WTC11 (cell line): ENCODE results near the gene EVL. TPM values are rescaled to one million over a fixed set of nuclear protein-coding genes. Genes with fewer than 3 reads are reported as not detected.

Experiments
- ATAC-seq: fragments of 200-7000 bp; cut with Tn5 transposase; 2 replicates; pipeline ENCODE4 v1.10.0; 2021; ENCODE audit warnings: mild to moderate bottlenecking, moderate library complexity
- CTCF ChIA-PET: fragments of 300-600 bp; sonication (Branson Sonifier 250); formaldehyde crosslinking; loops from one replicate; lab custom pipeline; 2021; ENCODE audit warnings: antibody characterized with exemption; lab: Charles Lee
- POLR2A ChIA-PET: fragments of 350-600 bp; sonication (Branson Sonifier 250); formaldehyde crosslinking; loops from one replicate; lab custom pipeline; 2021; ENCODE audit warnings: antibody characterized with exemption; lab: Charles Lee
- DNase-seq: peaks from one replicate; pipeline ENCODE4 v3.0.0; 2021; ENCODE audit warnings: low spot score
- H3K27ac Mint-ChIP-seq: 2 replicates; pipeline ENCODE4 v1.8.0; 2021; ENCODE audit warnings: mixed read lengths
- H3K27me3 Mint-ChIP-seq: 2 replicates; pipeline ENCODE4 v1.8.0; 2021; ENCODE audit warnings: low read depth, mild to moderate bottlenecking, moderate library complexity, mixed read lengths
- H3K36me3 Mint-ChIP-seq: 2 replicates; pipeline ENCODE4 v1.8.0; 2021; ENCODE audit warnings: mixed read lengths
- H3K4me1 Mint-ChIP-seq: 2 replicates; pipeline ENCODE4 v1.8.0; 2022; ENCODE audit warnings: mixed read lengths
- H3K4me3 Mint-ChIP-seq: 2 replicates; pipeline ENCODE4 v1.8.0; 2021; ENCODE audit warnings: mild to moderate bottlenecking, moderate library complexity, mixed read lengths
- H3K9me3 Mint-ChIP-seq: 2 replicates; pipeline ENCODE4 v1.8.0; 2021; ENCODE audit warnings: mixed read lengths
- FOXK1 ChIP-seq: sonication (generic); formaldehyde crosslinking; IDR thresholded peaks from 2 replicates; pipeline ENCODE4 v1.8.0; 2022; ENCODE audit warnings: mild to moderate bottlenecking, moderate library complexity, missing genetic modification reagents
- GABPB1 ChIP-seq: sonication (generic); formaldehyde crosslinking; IDR thresholded peaks from 2 replicates; pipeline ENCODE4 v1.8.1; 2023; ENCODE audit warnings: mild to moderate bottlenecking, missing genetic modification reagents
- JUN ChIP-seq: sonication (generic); formaldehyde crosslinking; IDR thresholded peaks from 2 replicates; pipeline ENCODE4 v1.8.0; 2023; ENCODE audit warnings: mild to moderate bottlenecking, missing genetic modification reagents
- KAT7 ChIP-seq: sonication (generic); formaldehyde crosslinking; IDR thresholded peaks from 2 replicates; pipeline ENCODE4 v1.8.1; 2023; ENCODE audit warnings: missing genetic modification reagents, mild to moderate bottlenecking, borderline replicate concordance
- MYBL2 ChIP-seq: sonication (generic); formaldehyde crosslinking; IDR thresholded peaks from 2 replicates; pipeline ENCODE4 v1.8.1; 2023; ENCODE audit warnings: mild to moderate bottlenecking, moderate library complexity, missing genetic modification reagents
- NR2C2 ChIP-seq: sonication (generic); formaldehyde crosslinking; IDR thresholded peaks from 2 replicates; pipeline ENCODE4 v1.8.0; 2022; ENCODE audit warnings: mild to moderate bottlenecking, missing genetic modification reagents
- SP1 ChIP-seq: sonication (generic); formaldehyde crosslinking; conservative IDR thresholded peaks from 2 replicates; pipeline ENCODE4 v1.8.1; 2022; ENCODE audit warnings: missing genetic modification reagents
- ZNF396 ChIP-seq: fragments of 250-450 bp; sonication (Bioruptor Pico); IDR thresholded peaks from 2 replicates; pipeline ENCODE4 v1.8.0; 2021; ENCODE audit warnings: mild to moderate bottlenecking, moderate library complexity, borderline replicate concordance
- ZNF671 ChIP-seq: fragments of 250-450 bp; sonication (Bioruptor Pico); IDR thresholded peaks from 2 replicates; pipeline ENCODE4 v1.8.0; 2021; ENCODE audit warnings: mild to moderate bottlenecking
- total RNA-seq: library from RNA; stranded (reverse); gene quantifications from 3 replicates; pipeline ENCODE4 v1.2.3, GENCODE V29; 2021
- TF ChIP-seq, protein P1 (sequence below): sonication (generic); formaldehyde crosslinking; IDR thresholded peaks from 2 replicates; pipeline ENCODE4 v1.8.0; 2022; ENCODE audit warnings: mild to moderate bottlenecking, missing genetic modification reagents
- TF ChIP-seq, protein P2 (sequence below): sonication (generic); formaldehyde crosslinking; IDR thresholded peaks from 2 replicates; pipeline ENCODE4 v1.8.1; 2023; ENCODE audit warnings: mild to moderate bottlenecking, missing genetic modification reagents, moderate library complexity
- TF ChIP-seq, protein P3 (sequence below): fragments of 250-450 bp; sonication (Bioruptor Pico); IDR thresholded peaks from 2 replicates; pipeline ENCODE4 v1.9.0; 2021; ENCODE audit warnings: mild to moderate bottlenecking
- TF ChIP-seq, protein P4 (sequence below): sonication (generic); formaldehyde crosslinking; IDR thresholded peaks from 2 replicates; pipeline ENCODE4 v1.8.0; 2023; ENCODE audit warnings: missing genetic modification reagents
- TF ChIP-seq, protein P5 (sequence below): fragments of 250-450 bp; sonication (Bioruptor Pico); IDR thresholded peaks from 2 replicates; pipeline ENCODE4 v1.8.0; 2021; ENCODE audit warnings: mild to moderate bottlenecking
- TF ChIP-seq, protein P6 (sequence below): sonication (generic); formaldehyde crosslinking; IDR thresholded peaks from 2 replicates; pipeline ENCODE4 v1.8.1; 2022; ENCODE audit warnings: low read depth, missing genetic modification reagents, borderline replicate concordance
- TF ChIP-seq, protein P7 (sequence below): sonication (generic); formaldehyde crosslinking; IDR thresholded peaks from 2 replicates; pipeline ENCODE4 v1.8.1; 2023; ENCODE audit warnings: mild to moderate bottlenecking, missing genetic modification reagents
- TF ChIP-seq, protein P8 (sequence below): fragments of 250-450 bp; sonication (Bioruptor Pico); IDR thresholded peaks from 2 replicates; pipeline ENCODE4 v1.9.0; 2021; ENCODE audit warnings: moderate library complexity, mild to moderate bottlenecking, inconsistent platforms, borderline replicate concordance
- TF ChIP-seq, protein P9 (sequence below): sonication (generic); formaldehyde crosslinking; IDR thresholded peaks from 2 replicates; pipeline ENCODE4 v1.8.0; 2022; ENCODE audit warnings: mild to moderate bottlenecking, missing genetic modification reagents

Gene EVL
- total RNA-seq, 1 experiment from 2014 or later: 60.8 TPM

DNA sequence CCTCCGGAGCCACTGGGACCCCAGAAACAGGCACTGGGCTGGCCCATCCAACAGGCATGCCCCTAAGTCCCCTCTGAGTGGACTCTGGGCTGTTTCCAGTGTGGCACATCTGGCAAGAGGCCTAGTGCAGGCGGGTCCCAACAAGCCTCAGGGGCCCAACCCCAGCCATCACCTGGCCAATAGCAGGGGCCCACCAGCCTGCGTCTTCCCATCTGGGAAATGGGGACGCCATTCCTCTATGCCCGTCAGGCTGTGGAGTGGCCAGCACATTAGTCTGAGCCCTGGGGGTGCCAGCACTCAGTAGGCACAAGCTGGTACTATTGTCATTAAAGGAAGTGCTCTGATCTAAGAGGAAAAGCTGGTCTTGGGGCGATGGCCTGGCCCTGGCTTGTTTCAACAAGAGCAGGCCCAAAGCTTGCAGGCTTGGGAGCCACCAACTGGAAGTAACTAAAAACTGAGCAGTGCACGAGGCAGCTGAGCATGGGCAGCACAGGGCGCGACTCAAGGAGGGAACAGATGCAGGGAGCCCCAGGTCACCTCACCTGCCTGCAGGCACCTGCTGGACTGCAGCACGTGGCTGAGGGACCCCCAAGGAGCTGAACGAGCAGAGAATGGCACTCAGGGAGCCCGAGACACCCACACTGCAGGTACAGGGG, 85.8 kb downstream of the EVL start (continued):
- TF ChIP-seq, protein P1, sequence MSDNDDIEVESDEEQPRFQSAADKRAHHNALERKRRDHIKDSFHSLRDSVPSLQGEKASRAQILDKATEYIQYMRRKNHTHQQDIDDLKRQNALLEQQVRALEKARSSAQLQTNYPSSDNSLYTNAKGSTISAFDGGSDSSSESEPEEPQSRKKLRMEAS (CRISPR knock-in tag): no peak
- no peak for TF ChIP-seq NR2C2 (CRISPR knock-in tag)
- TF ChIP-seq SP1 (CRISPR knock-in tag): no peak
- no peak for TF ChIP-seq JUN (CRISPR knock-in tag)
- no peak for TF ChIP-seq ZNF396 (CRISPR knock-in tag)
- TF ChIP-seq, protein P2, sequence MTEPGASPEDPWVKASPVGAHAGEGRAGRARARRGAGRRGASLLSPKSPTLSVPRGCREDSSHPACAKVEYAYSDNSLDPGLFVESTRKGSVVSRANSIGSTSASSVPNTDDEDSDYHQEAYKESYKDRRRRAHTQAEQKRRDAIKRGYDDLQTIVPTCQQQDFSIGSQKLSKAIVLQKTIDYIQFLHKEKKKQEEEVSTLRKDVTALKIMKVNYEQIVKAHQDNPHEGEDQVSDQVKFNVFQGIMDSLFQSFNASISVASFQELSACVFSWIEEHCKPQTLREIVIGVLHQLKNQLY: no peak
- TF ChIP-seq, protein P3, sequence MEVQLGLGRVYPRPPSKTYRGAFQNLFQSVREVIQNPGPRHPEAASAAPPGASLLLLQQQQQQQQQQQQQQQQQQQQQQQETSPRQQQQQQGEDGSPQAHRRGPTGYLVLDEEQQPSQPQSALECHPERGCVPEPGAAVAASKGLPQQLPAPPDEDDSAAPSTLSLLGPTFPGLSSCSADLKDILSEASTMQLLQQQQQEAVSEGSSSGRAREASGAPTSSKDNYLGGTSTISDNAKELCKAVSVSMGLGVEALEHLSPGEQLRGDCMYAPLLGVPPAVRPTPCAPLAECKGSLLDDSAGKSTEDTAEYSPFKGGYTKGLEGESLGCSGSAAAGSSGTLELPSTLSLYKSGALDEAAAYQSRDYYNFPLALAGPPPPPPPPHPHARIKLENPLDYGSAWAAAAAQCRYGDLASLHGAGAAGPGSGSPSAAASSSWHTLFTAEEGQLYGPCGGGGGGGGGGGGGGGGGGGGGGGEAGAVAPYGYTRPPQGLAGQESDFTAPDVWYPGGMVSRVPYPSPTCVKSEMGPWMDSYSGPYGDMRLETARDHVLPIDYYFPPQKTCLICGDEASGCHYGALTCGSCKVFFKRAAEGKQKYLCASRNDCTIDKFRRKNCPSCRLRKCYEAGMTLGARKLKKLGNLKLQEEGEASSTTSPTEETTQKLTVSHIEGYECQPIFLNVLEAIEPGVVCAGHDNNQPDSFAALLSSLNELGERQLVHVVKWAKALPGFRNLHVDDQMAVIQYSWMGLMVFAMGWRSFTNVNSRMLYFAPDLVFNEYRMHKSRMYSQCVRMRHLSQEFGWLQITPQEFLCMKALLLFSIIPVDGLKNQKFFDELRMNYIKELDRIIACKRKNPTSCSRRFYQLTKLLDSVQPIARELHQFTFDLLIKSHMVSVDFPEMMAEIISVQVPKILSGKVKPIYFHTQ (CRISPR knock-in tag): no peak
- no peak for TF ChIP-seq MYBL2 (CRISPR knock-in tag)
- no peak for TF ChIP-seq ZNF671
- TF ChIP-seq, protein P4, sequence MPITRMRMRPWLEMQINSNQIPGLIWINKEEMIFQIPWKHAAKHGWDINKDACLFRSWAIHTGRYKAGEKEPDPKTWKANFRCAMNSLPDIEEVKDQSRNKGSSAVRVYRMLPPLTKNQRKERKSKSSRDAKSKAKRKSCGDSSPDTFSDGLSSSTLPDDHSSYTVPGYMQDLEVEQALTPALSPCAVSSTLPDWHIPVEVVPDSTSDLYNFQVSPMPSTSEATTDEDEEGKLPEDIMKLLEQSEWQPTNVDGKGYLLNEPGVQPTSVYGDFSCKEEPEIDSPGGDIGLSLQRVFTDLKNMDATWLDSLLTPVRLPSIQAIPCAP (CRISPR knock-in tag): no peak
- TF ChIP-seq KAT7 (CRISPR knock-in tag): no peak
- TF ChIP-seq FOXK1 (CRISPR knock-in tag): no peak
- TF ChIP-seq, all 79 proteins: peak for 0

DNA sequence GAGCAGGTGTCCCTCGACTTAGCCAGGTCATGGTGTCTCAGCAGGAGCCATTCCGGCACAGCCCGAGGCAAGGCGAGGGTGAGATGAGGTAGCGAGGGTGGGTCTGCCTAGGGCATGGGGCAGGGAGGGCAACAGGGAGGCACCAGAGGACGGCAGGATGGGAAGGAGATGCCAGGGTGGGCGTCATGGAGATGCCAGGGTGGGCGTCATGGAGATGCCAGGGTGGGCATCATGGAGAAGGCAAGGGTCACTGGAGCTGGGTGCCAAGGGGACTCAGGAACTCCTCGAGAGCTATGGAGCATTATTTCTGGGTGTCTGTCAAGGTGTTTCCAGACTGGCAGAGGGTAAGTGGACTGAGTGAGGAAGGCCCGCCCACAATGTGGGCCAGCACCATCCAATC, 86.9 kb downstream of the EVL start:
- Mint-ChIP-seq H3K27me3 (peaks cover 23% of the 10 kb centered on the region), H3K4me3 (no peak overlapping the region), H3K4me1 (peaks cover 7% of the 10 kb centered on the region; the same call in 1 of the 2 replicates), H3K9me3 (peaks cover 4% of the 10 kb centered on the region), H3K36me3 (peaks cover 3% of the 10 kb centered on the region; the same call in 1 of the 2 replicates), H3K27ac (no peak overlapping the region; the same call in 1 of the 2 replicates)
- CTCF ChIA-PET: interaction anchor here (0.7 to 5.9 kb wide), 4 partner anchors 9 to 44 kb away, joined by 3 to 136 read pairs (median 5); no protein-coding TSS in a partner anchor
- DNase-seq: no peak
- ATAC-seq: no peak
- POLR2A ChIA-PET: no interaction called here
- TF ChIP-seq, protein P5, sequence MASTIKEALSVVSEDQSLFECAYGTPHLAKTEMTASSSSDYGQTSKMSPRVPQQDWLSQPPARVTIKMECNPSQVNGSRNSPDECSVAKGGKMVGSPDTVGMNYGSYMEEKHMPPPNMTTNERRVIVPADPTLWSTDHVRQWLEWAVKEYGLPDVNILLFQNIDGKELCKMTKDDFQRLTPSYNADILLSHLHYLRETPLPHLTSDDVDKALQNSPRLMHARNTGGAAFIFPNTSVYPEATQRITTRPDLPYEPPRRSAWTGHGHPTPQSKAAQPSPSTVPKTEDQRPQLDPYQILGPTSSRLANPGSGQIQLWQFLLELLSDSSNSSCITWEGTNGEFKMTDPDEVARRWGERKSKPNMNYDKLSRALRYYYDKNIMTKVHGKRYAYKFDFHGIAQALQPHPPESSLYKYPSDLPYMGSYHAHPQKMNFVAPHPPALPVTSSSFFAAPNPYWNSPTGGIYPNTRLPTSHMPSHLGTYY (CRISPR knock-in tag): no peak
- TF ChIP-seq, protein P3 (CRISPR knock-in tag): no peak
- TF ChIP-seq, protein P6, sequence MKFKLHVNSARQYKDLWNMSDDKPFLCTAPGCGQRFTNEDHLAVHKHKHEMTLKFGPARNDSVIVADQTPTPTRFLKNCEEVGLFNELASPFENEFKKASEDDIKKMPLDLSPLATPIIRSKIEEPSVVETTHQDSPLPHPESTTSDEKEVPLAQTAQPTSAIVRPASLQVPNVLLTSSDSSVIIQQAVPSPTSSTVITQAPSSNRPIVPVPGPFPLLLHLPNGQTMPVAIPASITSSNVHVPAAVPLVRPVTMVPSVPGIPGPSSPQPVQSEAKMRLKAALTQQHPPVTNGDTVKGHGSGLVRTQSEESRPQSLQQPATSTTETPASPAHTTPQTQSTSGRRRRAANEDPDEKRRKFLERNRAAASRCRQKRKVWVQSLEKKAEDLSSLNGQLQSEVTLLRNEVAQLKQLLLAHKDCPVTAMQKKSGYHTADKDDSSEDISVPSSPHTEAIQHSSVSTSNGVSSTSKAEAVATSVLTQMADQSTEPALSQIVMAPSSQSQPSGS: no peak
- TF ChIP-seq, protein P7, sequence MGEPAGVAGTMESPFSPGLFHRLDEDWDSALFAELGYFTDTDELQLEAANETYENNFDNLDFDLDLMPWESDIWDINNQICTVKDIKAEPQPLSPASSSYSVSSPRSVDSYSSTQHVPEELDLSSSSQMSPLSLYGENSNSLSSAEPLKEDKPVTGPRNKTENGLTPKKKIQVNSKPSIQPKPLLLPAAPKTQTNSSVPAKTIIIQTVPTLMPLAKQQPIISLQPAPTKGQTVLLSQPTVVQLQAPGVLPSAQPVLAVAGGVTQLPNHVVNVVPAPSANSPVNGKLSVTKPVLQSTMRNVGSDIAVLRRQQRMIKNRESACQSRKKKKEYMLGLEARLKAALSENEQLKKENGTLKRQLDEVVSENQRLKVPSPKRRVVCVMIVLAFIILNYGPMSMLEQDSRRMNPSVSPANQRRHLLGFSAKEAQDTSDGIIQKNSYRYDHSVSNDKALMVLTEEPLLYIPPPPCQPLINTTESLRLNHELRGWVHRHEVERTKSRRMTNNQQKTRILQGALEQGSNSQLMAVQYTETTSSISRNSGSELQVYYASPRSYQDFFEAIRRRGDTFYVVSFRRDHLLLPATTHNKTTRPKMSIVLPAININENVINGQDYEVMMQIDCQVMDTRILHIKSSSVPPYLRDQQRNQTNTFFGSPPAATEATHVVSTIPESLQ (CRISPR knock-in tag): no peak
- TF ChIP-seq, protein P8, sequence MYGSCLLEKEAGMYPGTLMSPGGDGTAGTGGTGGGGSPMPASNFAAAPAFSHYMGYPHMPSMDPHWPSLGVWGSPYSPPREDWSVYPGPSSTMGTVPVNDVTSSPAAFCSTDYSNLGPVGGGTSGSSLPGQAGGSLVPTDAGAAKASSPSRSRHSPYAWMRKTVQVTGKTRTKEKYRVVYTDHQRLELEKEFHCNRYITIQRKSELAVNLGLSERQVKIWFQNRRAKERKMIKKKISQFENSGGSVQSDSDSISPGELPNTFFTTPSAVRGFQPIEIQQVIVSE (CRISPR knock-in tag): no peak
- TF ChIP-seq, protein P9, sequence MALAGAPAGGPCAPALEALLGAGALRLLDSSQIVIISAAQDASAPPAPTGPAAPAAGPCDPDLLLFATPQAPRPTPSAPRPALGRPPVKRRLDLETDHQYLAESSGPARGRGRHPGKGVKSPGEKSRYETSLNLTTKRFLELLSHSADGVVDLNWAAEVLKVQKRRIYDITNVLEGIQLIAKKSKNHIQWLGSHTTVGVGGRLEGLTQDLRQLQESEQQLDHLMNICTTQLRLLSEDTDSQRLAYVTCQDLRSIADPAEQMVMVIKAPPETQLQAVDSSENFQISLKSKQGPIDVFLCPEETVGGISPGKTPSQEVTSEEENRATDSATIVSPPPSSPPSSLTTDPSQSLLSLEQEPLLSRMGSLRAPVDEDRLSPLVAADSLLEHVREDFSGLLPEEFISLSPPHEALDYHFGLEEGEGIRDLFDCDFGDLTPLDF (CRISPR knock-in tag): no peak
- TF ChIP-seq GABPB1 (CRISPR knock-in tag): no peak
